Mesenchymal stem cell (in vitro differentiated cells and primary cell): Measurements from ENCODE around the gene MTA1.

Experiments used
- DNase-seq: peaks from one replicate; pipeline ENCODE4 v3.0.0-alpha.2; 2013
- H2AFZ ChIP-seq: one replicate; pipeline ENCODE4 v1.6.1; 2013; ENCODE audit warnings: low read depth, mild to moderate bottlenecking, control low read depth, inconsistent platforms, low read length, moderate library complexity
- H2AK5ac ChIP-seq: 2 replicates; pipeline ENCODE4 v1.6.1; 2013; ENCODE audit warnings: low read length, moderate library complexity, mild to moderate bottlenecking, inconsistent platforms; ENCODE audit not compliant: severe bottlenecking
- H2BK120ac ChIP-seq: one replicate; pipeline ENCODE4 v1.6.1; 2013; ENCODE audit warnings: low read depth, mild to moderate bottlenecking, inconsistent platforms, low read length, moderate library complexity
- H2BK12ac ChIP-seq, 2 experiments: one replicate each; pipeline ENCODE4 v1.6.1; 2013; ENCODE audit warnings: inconsistent platforms in 2 of 2, low read length in 2 of 2, mild to moderate bottlenecking in 2 of 2, moderate library complexity in 2 of 2, control low read depth in 1 of 2
- H2BK15ac ChIP-seq: one replicate; pipeline ENCODE4 v1.6.1; 2013; ENCODE audit warnings: mild to moderate bottlenecking, low read depth, inconsistent platforms; ENCODE audit not compliant: poor library complexity, severe bottlenecking
- H2BK5ac ChIP-seq: 2 replicates; pipeline ENCODE4 v1.6.1; 2013; ENCODE audit warnings: low read depth, mild to moderate bottlenecking, low read length, control low read depth, inconsistent platforms; ENCODE audit not compliant: poor library complexity, severe bottlenecking
- H3K14ac ChIP-seq, 2 experiments: one replicate each; pipeline ENCODE4 v1.6.1; 2013; ENCODE audit warnings: inconsistent platforms in 2 of 2, low read length in 2 of 2, control low read depth in 1 of 2, mild to moderate bottlenecking in 1 of 2, moderate library complexity in 1 of 2
- H3K18ac ChIP-seq, 2 experiments: one replicate each; pipeline ENCODE4 v1.6.1; 2013; ENCODE audit warnings: inconsistent platforms in 2 of 2, low read length in 2 of 2, control low read depth in 1 of 2, low read depth in 1 of 2, mild to moderate bottlenecking in 1 of 2
- H3K23ac ChIP-seq, 2 experiments: one replicate each; pipeline ENCODE4 v1.6.1; 2013; ENCODE audit warnings: inconsistent platforms in 2 of 2, low read length in 2 of 2, mild to moderate bottlenecking in 2 of 2, moderate library complexity in 2 of 2, control low read depth in 1 of 2
- H3K27ac ChIP-seq: 2 replicates; pipeline ENCODE4 v1.5.1; 2013; ENCODE audit warnings: mild to moderate bottlenecking, moderate library complexity, low read length, control low read depth, inconsistent platforms; ENCODE audit not compliant: poor library complexity, severe bottlenecking
- H3K27me3 ChIP-seq, 2 experiments: 2 replicates each; pipeline versions ENCODE4 v1.6.1 to v1.7.0; 2013; ENCODE audit warnings: low read length in 2 of 2, mild to moderate bottlenecking in 2 of 2, moderate library complexity in 2 of 2, control low read depth in 1 of 2, inconsistent platforms in 1 of 2; ENCODE audit not compliant: control insufficient read depth in 1 of 2, insufficient read depth in 1 of 2
- H3K36me3 ChIP-seq, 2 experiments: 2 replicates each; pipeline versions ENCODE4 v1.6.1 to v1.7.0; 2013; ENCODE audit warnings: low read length in 2 of 2, control low read depth in 1 of 2, inconsistent platforms in 1 of 2, low read depth in 1 of 2, mild to moderate bottlenecking in 1 of 2; ENCODE audit not compliant: insufficient read depth in 2 of 2, control insufficient read depth in 1 of 2
- H3K4ac ChIP-seq, 2 experiments: one replicate each; pipeline ENCODE4 v1.6.1; 2013; ENCODE audit warnings: inconsistent platforms in 2 of 2, low read length in 2 of 2, mild to moderate bottlenecking in 2 of 2, moderate library complexity in 2 of 2, control low read depth in 1 of 2, low read depth in 1 of 2
- H3K4me1 ChIP-seq: 2 replicates; pipeline ENCODE4 v1.6.1; 2013; ENCODE audit warnings: low read depth, low read length, control low read depth; ENCODE audit not compliant: control insufficient read depth, insufficient read depth
- H3K4me2 ChIP-seq: 2 replicates; pipeline ENCODE4 v1.6.1; 2013; ENCODE audit warnings: low read length, mild to moderate bottlenecking, inconsistent platforms; ENCODE audit not compliant: poor library complexity, severe bottlenecking
- H3K4me3 ChIP-seq, 2 experiments: 2 replicates each; pipeline versions ENCODE4 v1.5.1 to v1.7.0; 2013; ENCODE audit warnings: low read length in 2 of 2, mild to moderate bottlenecking in 2 of 2, control low read depth in 1 of 2, low read depth in 1 of 2; ENCODE audit not compliant: insufficient read depth in 1 of 2
- H3K79me1 ChIP-seq: replicated peaks from 2 replicates; pipeline ENCODE4 v1.6.1; 2013; ENCODE audit warnings: mild to moderate bottlenecking, control low read depth, low read length, inconsistent platforms; ENCODE audit not compliant: poor library complexity, severe bottlenecking
- H3K9ac ChIP-seq: 2 replicates; pipeline ENCODE4 v1.7.0; 2013; ENCODE audit warnings: mild to moderate bottlenecking, low read length, moderate library complexity
- H3K9me3 ChIP-seq: 2 replicates; pipeline ENCODE4 v1.7.0; 2013; ENCODE audit warnings: mild to moderate bottlenecking, low read length; ENCODE audit not compliant: control insufficient read depth
- H4K8ac ChIP-seq: one replicate; pipeline ENCODE4 v1.6.1; 2013; ENCODE audit warnings: inconsistent platforms, mild to moderate bottlenecking, low read length, moderate library complexity
- H4K91ac ChIP-seq: one replicate; pipeline ENCODE4 v1.6.1; 2013; ENCODE audit warnings: mild to moderate bottlenecking, low read length, inconsistent platforms
- WGBS: methylation state at CpG from one replicate; pipeline ENCODE4 v1.1.7; 2013; ENCODE audit warnings: mixed read lengths; 5-methylcytosine and 5-hydroxymethylcytosine counted together

The MTA1 gene

DNA sequence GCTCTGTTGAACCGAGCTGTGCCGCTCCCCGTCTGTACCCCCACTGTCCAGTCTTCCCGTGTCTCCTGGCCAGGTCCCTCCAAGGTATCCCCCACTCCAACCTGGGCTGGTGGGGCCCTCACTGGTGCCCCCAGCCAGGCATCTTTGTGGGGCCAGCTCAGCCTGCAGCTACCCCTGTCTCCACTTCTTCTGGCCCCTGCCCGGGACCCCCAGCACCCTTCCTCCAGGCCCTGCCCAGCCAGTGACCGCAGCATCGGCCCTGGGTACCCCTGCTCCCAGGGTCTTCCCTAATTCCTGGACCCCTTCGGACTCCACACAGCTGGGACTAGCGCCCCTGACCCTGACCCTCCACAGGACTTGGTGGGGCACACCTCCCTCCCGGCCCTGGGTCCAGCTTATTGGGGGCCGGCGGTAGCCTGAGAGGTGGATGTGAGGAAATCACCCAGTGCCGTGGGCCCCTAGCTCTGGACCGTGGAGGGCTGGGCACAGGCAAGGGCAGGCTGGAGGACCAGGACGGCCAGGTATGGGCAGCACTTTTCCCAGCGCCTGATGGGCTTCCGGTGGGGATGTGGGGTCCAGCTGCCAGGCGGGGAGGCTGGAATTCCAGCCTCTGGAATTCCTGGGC is 63.0 kb downstream of the MTA1 start:
- H3K79me1 ChIP-seq, result no peaks in the 10 kb centered on the region
- H2AFZ ChIP-seq, result no peak overlapping the region
- H3K4ac ChIP-seq, result peak overlapping the region; percentile 1 to 93
- no peak overlapping the region for H3K23ac ChIP-seq
- H3K27ac ChIP-seq, result no peak overlapping the region
- H3K36me3 ChIP-seq, result no peaks in the 10 kb centered on the region
- no peak overlapping the region for H3K4me2 ChIP-seq
- peak overlapping the region; percentile 15 for H2AK5ac ChIP-seq
- H3K9ac ChIP-seq, result peak overlapping the region; percentile 97
- H3K18ac ChIP-seq, result peak overlapping the region; percentile 67 to 89
- peak overlapping the region; percentile 75 for H2BK15ac ChIP-seq
- peak overlapping the region; percentile 95 for H2BK120ac ChIP-seq
- H3K27me3 ChIP-seq, result peaks cover 25% of the 10 kb centered on the region in 2 experiments
- H3K4me1 ChIP-seq, result peaks cover 57% of the 10 kb centered on the region
- H3K4me3 ChIP-seq, result peak overlapping the region in 1 of 2 experiments; percentile 62
- no peak overlapping the region for H2BK5ac ChIP-seq
- H2BK12ac ChIP-seq, result peak overlapping the region; percentile 75 to 88
- peak overlapping the region; percentile 88 for H4K8ac ChIP-seq
- peak overlapping the region in 1 of 2 experiments; percentile 13 for H3K14ac ChIP-seq
- WGBS, result 90% methylated on average over 17 of the region's 18 CpGs
- H3K9me3 ChIP-seq, result no peaks in the 10 kb centered on the region
- no peak for DNase-seq
- peak overlapping the region; percentile 87 for H4K91ac ChIP-seq

DNA sequence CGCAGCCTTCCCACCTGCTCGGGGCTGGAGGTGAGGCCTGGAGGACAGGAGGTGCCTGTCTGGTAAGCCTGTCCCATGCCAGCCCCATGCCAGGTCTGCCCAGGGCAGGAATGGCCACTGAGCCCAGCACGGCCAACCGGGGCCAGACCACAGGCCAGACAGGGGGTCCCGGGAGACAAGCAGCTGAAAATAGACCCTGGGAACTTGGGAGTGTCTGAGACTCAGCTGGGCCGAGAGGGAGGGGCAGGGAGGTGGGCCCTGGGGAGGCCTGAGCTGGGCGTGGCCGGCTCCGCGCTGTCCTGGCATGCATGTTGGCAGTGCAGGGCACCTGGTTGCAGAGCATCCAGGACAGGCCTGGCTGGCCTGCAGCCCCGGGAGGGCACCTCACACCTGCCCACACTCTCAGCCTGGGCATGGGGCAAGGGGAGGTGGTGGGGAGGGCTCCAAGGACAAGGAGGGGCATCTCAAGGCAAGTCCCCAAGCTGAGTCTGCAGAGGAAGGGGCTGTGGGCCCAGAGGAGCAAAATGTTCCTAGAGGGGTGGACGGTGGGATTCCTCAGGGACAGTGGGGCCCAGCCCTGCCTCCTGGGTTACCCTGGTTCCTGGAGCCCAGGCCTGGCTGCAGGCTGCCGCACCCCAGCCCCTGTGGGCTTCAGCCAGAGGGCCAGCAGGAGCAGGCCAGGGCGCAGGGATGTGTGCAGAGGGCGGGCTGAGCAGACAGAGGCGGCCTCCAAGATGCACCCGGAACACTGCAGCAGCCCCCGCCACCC is 63.9 kb downstream of the MTA1 start:
- Histone ChIP-seq H3K18ac (peak overlapping the region in 1 of 2 experiments; percentile 48), H4K91ac (peak overlapping the region; percentile 56), H3K36me3 (no peaks in the 10 kb centered on the region), H2AK5ac (no peak overlapping the region), H3K27me3 (peaks cover 25 to 33% of the 10 kb centered on the region in 2 experiments), H3K9ac (peak overlapping the region; percentile 97), H3K9me3 (no peaks in the 10 kb centered on the region), H2BK5ac (no peak overlapping the region), H3K27ac (no peak overlapping the region), H3K4ac (peak overlapping the region in 1 of 2 experiments; percentile 24), H3K23ac (no peak overlapping the region), H3K4me3 (no peak overlapping the region), H3K79me1 (no peaks in the 10 kb centered on the region), H3K4me2 (no peak overlapping the region), H2BK12ac (peak overlapping the region in 1 of 2 experiments; percentile 74), H2BK15ac (peak overlapping the region; percentile 57), H3K14ac (peak overlapping the region in 1 of 2 experiments; percentile 36), H3K4me1 (peaks cover 54% of the 10 kb centered on the region), H2AFZ (no peak overlapping the region), H4K8ac (no peak overlapping the region), H2BK120ac (no peak overlapping the region)
- 90% methylated on average over 17 of the region's 18 CpGs for WGBS
- DNase-seq, result no peak

DNA sequence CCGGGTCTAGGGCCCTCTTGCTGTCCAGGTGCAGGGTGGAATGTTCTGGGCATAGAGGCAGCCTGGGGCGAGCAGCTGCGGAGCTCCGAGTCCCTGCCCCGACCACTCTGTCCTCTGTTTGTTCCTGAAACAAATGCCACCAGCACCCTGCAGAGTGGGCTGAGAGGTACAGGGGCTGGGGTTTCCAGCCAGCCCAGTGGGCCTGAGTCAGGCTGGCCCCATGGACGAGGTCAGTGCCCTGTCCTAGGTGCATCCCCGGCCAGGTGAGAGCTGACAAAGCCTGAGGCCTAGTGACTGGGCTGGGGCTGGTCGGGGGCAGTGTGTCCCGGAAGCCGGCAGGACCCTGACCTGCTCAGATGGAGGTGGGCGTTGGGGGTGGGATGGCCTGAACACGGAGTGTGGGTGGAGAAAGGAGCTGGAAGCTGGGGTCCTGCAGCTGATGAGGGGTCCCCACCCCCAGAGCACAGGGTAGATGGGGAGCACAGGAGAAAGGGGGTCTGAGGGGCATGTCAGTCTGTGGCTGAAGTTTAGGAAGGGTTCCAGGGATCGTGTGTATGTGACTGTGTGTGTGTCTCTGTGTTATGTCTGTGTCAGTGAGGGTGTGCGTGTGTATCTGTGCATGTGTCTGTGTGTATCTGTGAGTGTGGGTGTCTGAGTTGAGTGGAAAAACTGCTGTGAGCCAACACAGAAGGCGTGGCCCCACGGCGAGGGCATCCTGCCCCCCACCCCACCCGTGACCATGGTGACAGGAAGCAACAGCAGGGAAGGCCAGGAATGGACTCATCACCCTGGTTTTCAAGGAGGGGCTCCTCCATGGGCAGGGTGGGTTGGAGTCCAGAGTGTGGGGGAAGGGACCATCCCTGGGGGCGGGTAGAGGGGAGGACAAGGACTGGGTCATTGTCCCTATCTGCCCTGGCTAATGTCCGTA is 64.7 kb downstream of the MTA1 start:
- WGBS, result 80% methylated on average over 20 of the region's 20 CpGs
- peaks cover 21 to 36% of the 10 kb centered on the region in 2 experiments for H3K27me3 ChIP-seq
- H3K14ac ChIP-seq, result no peak overlapping the region
- H2AFZ ChIP-seq, result no peak overlapping the region
- H2BK15ac ChIP-seq, result no peak overlapping the region
- H2BK12ac ChIP-seq, result peak overlapping the region; percentile 22 to 23
- H3K9me3 ChIP-seq, result no peaks in the 10 kb centered on the region
- H3K36me3 ChIP-seq, result no peaks in the 10 kb centered on the region
- H3K9ac ChIP-seq, result no peak overlapping the region
- H3K27ac ChIP-seq, result no peak overlapping the region
- peak overlapping the region in 1 of 2 experiments; percentile 0 for H3K18ac ChIP-seq
- H3K4me2 ChIP-seq, result no peak overlapping the region
- no peak overlapping the region for H3K4ac ChIP-seq
- DNase-seq, result peak; percentile 74
- peak overlapping the region; percentile 15 for H4K8ac ChIP-seq
- H3K4me1 ChIP-seq, result peaks cover 54% of the 10 kb centered on the region
- peak overlapping the region; percentile 32 for H4K91ac ChIP-seq
- H2AK5ac ChIP-seq, result no peak overlapping the region
- no peak overlapping the region for H3K4me3 ChIP-seq
- no peak overlapping the region for H2BK5ac ChIP-seq
- H2BK120ac ChIP-seq, result no peak overlapping the region
- H3K79me1 ChIP-seq, result no peaks in the 10 kb centered on the region
- no peak overlapping the region for H3K23ac ChIP-seq
